Measurements from ENCODE around the gene INTS3. TPM values are rescaled to one million over a fixed set of nuclear protein-coding genes. Genes with fewer than 3 reads are reported as not detected.

INTS3 gene
- total and polyA plus RNA-seq, 2 donors (not counting 1 experiment from before 2014, with no cell fraction given): 31.4 to 37.3 TPM

- H3K4me3 ChIP-seq (replicated peaks in 1 of 4; ENCODE audit: control extremely low read depth in 1 of 4, insufficient read depth in 1 of 4, low read depth in 3 of 4, low read length in 4 of 4): no peak overlapping the region
Observed at GRCh38 chr1:153818876-153819275, 91.0 kb downstream of the INTS3 start.

More at GRCh38 chr1:153818876-153819275, 91.0 kb downstream of the INTS3 start:
- DNase-seq (ENCODE audit: low read depth in 2 of 2): no peak
- Histone ChIP-seq H3K27ac (ENCODE audit: insufficient read depth, low read length) (no peak overlapping the region), H3K27me3 (ENCODE audit: control insufficient read depth, insufficient read depth, low read length) (no peaks in the 10 kb centered on the region), H3K9me3 (ENCODE audit: control insufficient read depth, insufficient read depth, low read depth, low read length) (no peaks in the 10 kb centered on the region), H3K9ac (ENCODE audit: insufficient read depth, low read length) (no peak overlapping the region), H3K36me3 (ENCODE audit: control insufficient read depth, insufficient read depth, low read length) (peaks cover 8% of the 10 kb centered on the region), H3K4me2 (ENCODE audit: extremely low read depth, insufficient read depth, low read length) (no peak overlapping the region), H3K79me2 (ENCODE audit: control insufficient read depth, insufficient read depth, low read length) (no peaks in the 10 kb centered on the region), H3K4me1 (ENCODE audit: control insufficient read depth, extremely low read depth, insufficient read depth, low read length) (peaks cover 2% of the 10 kb centered on the region), H2AFZ (ENCODE audit: low read length) (no peak overlapping the region), H4K20me1 (ENCODE audit: control insufficient read depth, extremely low read depth, insufficient read depth, low read length) (no peaks in the 10 kb centered on the region)
- no peak for TF ChIP-seq CTCF (conservative IDR thresholded peaks at IDR 0.05 in 1 of 2, IDR thresholded peaks at IDR 0.05 in 1 of 2; ENCODE audit: low read depth in 1 of 2, low read length in 2 of 2)
- TF ChIP-seq EZH2 (IDR thresholded peaks at IDR 0.05; ENCODE audit: low read length, missing control alignments): no peak

Other genes with a start within 250 kb of the INTS3 start
- 2,061 and 4,042 TPM in 2 replicates for gene S100A6, start 192.1 kb upstream of the INTS3 start, total RNA-seq
- gene S100A6, start 192.1 kb upstream of the INTS3 start, polyA plus RNA-seq: 1,280 and 2,637 TPM in 2 replicates
- gene S100A5, start 187.1 kb upstream of the INTS3 start, total RNA-seq: not detected in 2 replicates
- 0.20 and 0.24 TPM in 2 replicates for gene S100A5, start 187.1 kb upstream of the INTS3 start, polyA plus RNA-seq
- gene S100A4, start 182.2 kb upstream of the INTS3 start, total RNA-seq: 85.3 and 287 TPM in 2 replicates
- 371 and 928 TPM in 2 replicates for gene S100A4, start 182.2 kb upstream of the INTS3 start, polyA plus RNA-seq
- 1.8 and 6.8 TPM in 2 replicates for gene S100A3, start 178.8 kb upstream of the INTS3 start, total RNA-seq
- 11.5 and 14.8 TPM in 2 replicates for gene S100A3, start 178.8 kb upstream of the INTS3 start, polyA plus RNA-seq
- 1.5 and 3.6 TPM in 2 replicates for gene S100A2, start 162.2 kb upstream of the INTS3 start, total RNA-seq
- gene S100A2, start 162.2 kb upstream of the INTS3 start, polyA plus RNA-seq: 4.8 and 10.3 TPM in 2 replicates
- 121 and 122 TPM in 2 replicates for gene S100A16, start 114.9 kb upstream of the INTS3 start, total RNA-seq
- 182 and 632 TPM in 2 replicates for gene S100A16, start 114.9 kb upstream of the INTS3 start, polyA plus RNA-seq
- 0.26 and 0.33 TPM in 2 replicates for gene S100A14, start 111.7 kb upstream of the INTS3 start, total RNA-seq
- gene S100A14, start 111.7 kb upstream of the INTS3 start, polyA plus RNA-seq: 0.40 and 0.51 TPM in 2 replicates
- gene S100A13, start 100.5 kb upstream of the INTS3 start, total RNA-seq: 105 and 172 TPM in 2 replicates
- 399 TPM in 2 replicates for gene S100A13, start 100.5 kb upstream of the INTS3 start, polyA plus RNA-seq
- 0.17 TPM in 1 of 2 replicates, not detected in the other for gene S100A1, start 99.6 kb upstream of the INTS3 start, total RNA-seq
- gene S100A1, start 99.6 kb upstream of the INTS3 start, polyA plus RNA-seq: 0.98 and 9.7 TPM in 2 replicates
- 22.6 and 34.0 TPM in 2 replicates for gene CHTOP, start 94.0 kb upstream of the INTS3 start, total RNA-seq
- 47.6 and 52.2 TPM in 2 replicates for gene CHTOP, start 94.0 kb upstream of the INTS3 start, polyA plus RNA-seq
- 72.7 and 76.5 TPM in 2 replicates for gene SNAPIN, start 69.3 kb upstream of the INTS3 start, total RNA-seq
- 52.0 and 56.8 TPM in 2 replicates for gene SNAPIN, start 69.3 kb upstream of the INTS3 start, polyA plus RNA-seq
- gene ILF2, start 57.1 kb upstream of the INTS3 start, total RNA-seq: 129 and 135 TPM in 2 replicates
- 235 and 344 TPM in 2 replicates for gene ILF2, start 57.1 kb upstream of the INTS3 start, polyA plus RNA-seq
- gene NPR1, start 49.4 kb upstream of the INTS3 start, total RNA-seq: 0.66 and 2.1 TPM in 2 replicates
- 0.14 and 0.60 TPM in 2 replicates for gene NPR1, start 49.4 kb upstream of the INTS3 start, polyA plus RNA-seq
- 30.6 and 34.4 TPM in 2 replicates for gene SLC27A3, start 47.4 kb downstream of the INTS3 start, total RNA-seq
- gene SLC27A3, start 47.4 kb downstream of the INTS3 start, polyA plus RNA-seq: 9.3 and 9.7 TPM in 2 replicates
- gene GATAD2B, start 194.9 kb downstream of the INTS3 start, total RNA-seq: 3.3 and 4.8 TPM in 2 replicates
- 5.2 and 6.9 TPM in 2 replicates for gene GATAD2B, start 194.9 kb downstream of the INTS3 start, polyA plus RNA-seq
- gene DENND4B, start 218.7 kb downstream of the INTS3 start, total RNA-seq: 13.6 and 17.7 TPM in 2 replicates
- 9.1 and 15.9 TPM in 2 replicates for gene DENND4B, start 218.7 kb downstream of the INTS3 start, polyA plus RNA-seq
- gene CRTC2, start 230.6 kb downstream of the INTS3 start, total RNA-seq: 2.6 TPM in 2 replicates
- 7.1 and 10.9 TPM in 2 replicates for gene CRTC2, start 230.6 kb downstream of the INTS3 start, polyA plus RNA-seq
- 113 and 119 TPM in 2 replicates for gene SLC39A1, start 235.5 kb downstream of the INTS3 start, total RNA-seq
- 80.5 and 94.4 TPM in 2 replicates for gene SLC39A1, start 235.5 kb downstream of the INTS3 start, polyA plus RNA-seq
- gene CREB3L4, start 239.9 kb downstream of the INTS3 start, total RNA-seq: 6.4 and 8.2 TPM in 2 replicates
- gene CREB3L4, start 239.9 kb downstream of the INTS3 start, polyA plus RNA-seq: 3.7 and 4.8 TPM in 2 replicates
- gene JTB, start 249.6 kb downstream of the INTS3 start, total RNA-seq: 98.9 and 131 TPM in 2 replicates
- 102 and 123 TPM in 2 replicates for gene JTB, start 249.6 kb downstream of the INTS3 start, polyA plus RNA-seq